Keratinocyte (primary cell): ENCODE results near the gene ATP8A2.

Source experiments
- CTCF ChIP-seq, 3 experiments: IDR thresholded peaks in 1 of 3; conservative IDR thresholded peaks in 1 of 3; optimal IDR thresholded peaks in 1 of 3; 2 replicates in 2 of 3; 3 replicates in 1 of 3; pipeline versions ENCODE3 to v1.5.1; 2011; ENCODE audit warnings: low read length in 3 of 3, mild to moderate bottlenecking in 3 of 3, moderate library complexity in 2 of 3, control low read depth in 1 of 3, inconsistent platforms in 1 of 3; ENCODE audit not compliant: insufficient read depth in 2 of 3; ENCODE audit errors: extremely low read depth in 1 of 3
- EZH2 ChIP-seq: IDR thresholded peaks from one replicate; pipeline ENCODE4 v1.6.1; 2012; ENCODE audit warnings: inconsistent platforms, mild to moderate bottlenecking, low read length, moderate library complexity

GRCh38 chr13:25846222-25846984, 474.6 kb downstream of the ATP8A2 start:
- TF ChIP-seq CTCF (optimal IDR thresholded peaks at IDR 0.05 in 1 of 3, IDR thresholded peaks at IDR 0.05 in 1 of 3, conservative IDR thresholded peaks at IDR 0.05 in 1 of 3; ENCODE audit: extremely low read depth in 1 of 3, insufficient read depth in 2 of 3, low read length in 3 of 3) (no peak), EZH2 (no peak)
